SK-N-SH treated with all-trans-retinoic acid at 6 μM for 48 hours (cell line): ENCODE data around the gene FH.

ENCODE experiments used
- ARNTL ChIP-seq: fragments of 450-650 bp; formaldehyde crosslinking; IDR thresholded peaks from 2 replicates; pipeline ENCODE4 v1.5.0; 2020; ENCODE audit warnings: low read depth, mild to moderate bottlenecking, moderate library complexity, borderline replicate concordance
- CREB5 ChIP-seq: fragments of 250-450 bp; sonication (Bioruptor Pico); IDR thresholded peaks from 2 replicates; pipeline ENCODE4 v1.5.1; 2020; ENCODE audit warnings: low read depth, mild to moderate bottlenecking, moderate library complexity
- CSRNP3 ChIP-seq: fragments of 250-450 bp; sonication (Bioruptor Pico); IDR thresholded peaks from 2 replicates; pipeline ENCODE4 v1.5.1; 2021; ENCODE audit warnings: mild to moderate bottlenecking, moderate library complexity
- ISL1 ChIP-seq: fragments of 250-450 bp; sonication (Bioruptor Pico); IDR thresholded peaks from 2 replicates; pipeline ENCODE4 v2.1.2; 2022; ENCODE audit warnings: mild to moderate bottlenecking, moderate library complexity
- PATZ1 ChIP-seq: fragments of 250-450 bp; sonication (Bioruptor Pico); IDR thresholded peaks from 2 replicates; pipeline ENCODE4 v1.8.0; 2020; ENCODE audit warnings: mild to moderate bottlenecking, moderate library complexity, borderline replicate concordance
- POU6F1 ChIP-seq: fragments of 250-450 bp; sonication (Bioruptor Pico); IDR thresholded peaks from 2 replicates; pipeline ENCODE4 v1.8.0; 2021; ENCODE audit warnings: low read depth, mild to moderate bottlenecking, moderate library complexity, borderline replicate concordance
- RARB ChIP-seq: fragments of 250-450 bp; sonication (Bioruptor Pico); IDR thresholded peaks from 2 replicates; pipeline ENCODE4 v1.8.0; 2021; ENCODE audit warnings: mild to moderate bottlenecking, moderate library complexity
- SNAI2 ChIP-seq: fragments of 250-450 bp; sonication (Bioruptor Pico); IDR thresholded peaks from 2 replicates; pipeline ENCODE4 v1.5.0; 2020; ENCODE audit warnings: mild to moderate bottlenecking, moderate library complexity
- TCF4 ChIP-seq: fragments of 250-450 bp; sonication (Bioruptor Pico); IDR thresholded peaks from 2 replicates; pipeline ENCODE4 v1.8.0; 2021; ENCODE audit warnings: mild to moderate bottlenecking, moderate library complexity, borderline replicate concordance
- ZC3H10 ChIP-seq: fragments of 250-450 bp; sonication (Bioruptor Pico); IDR thresholded peaks from 2 replicates; pipeline ENCODE4 v1.5.1; 2021; ENCODE audit warnings: mild to moderate bottlenecking, moderate library complexity
- ZFP30 ChIP-seq: fragments of 450-650 bp; formaldehyde crosslinking; IDR thresholded peaks from 2 replicates; pipeline ENCODE4 v1.5.0; 2022; ENCODE audit warnings: mild to moderate bottlenecking, moderate library complexity
- ZNF565 ChIP-seq: fragments of 450-650 bp; formaldehyde crosslinking; conservative IDR thresholded peaks from 2 replicates; pipeline ENCODE4 v1.5.0; 2020; ENCODE audit warnings: low read depth, mild to moderate bottlenecking, moderate library complexity
- ZNF70 ChIP-seq: fragments of 450-650 bp; formaldehyde crosslinking; IDR thresholded peaks from 2 replicates; pipeline ENCODE4 v1.5.0; 2020; ENCODE audit warnings: mild to moderate bottlenecking, moderate library complexity
- ZNF8 ChIP-seq: fragments of 450-650 bp; formaldehyde crosslinking; IDR thresholded peaks from 2 replicates; pipeline ENCODE4 v1.5.0; 2020; ENCODE audit warnings: mild to moderate bottlenecking, moderate library complexity

GRCh38 chr1:241453732-241454131 is 65.8 kb downstream of the FH start:
- TF ChIP-seq ZC3H10 (CRISPR knock-in tag) (no peak), ZFP30 (CRISPR knock-in tag) (no peak), RARB (CRISPR knock-in tag) (no peak), CREB5 (no peak), ZNF70 (CRISPR knock-in tag) (no peak), PATZ1 (CRISPR knock-in tag) (no peak), POU6F1 (no peak), TCF4 (CRISPR knock-in tag) (no peak), ZNF565 (no peak), SNAI2 (no peak), ISL1 (CRISPR knock-in tag) (no peak), ARNTL (CRISPR knock-in tag) (no peak), ZNF8 (CRISPR knock-in tag) (no peak), CSRNP3 (CRISPR knock-in tag) (no peak)
